CD8-positive, alpha-beta memory T cell (primary cell): Measurements from ENCODE around the gene CPXM2. TPM values are rescaled to one million over a fixed set of nuclear protein-coding genes. Genes with fewer than 3 reads are reported as not detected.
A peak's percentile ranks its signal among the peaks of the same experiment; 100 is the strongest.

Source experiments
- CTCF ChIA-PET: fragments of 350-600 bp; sonication (Branson Sonifier 250); formaldehyde crosslinking; loops from one replicate; lab custom pipeline; 2021; ENCODE audit warnings: antibody characterized with exemption; lab: Charles Lee
- POLR2A ChIA-PET: fragments of 350-600 bp; sonication (Branson Sonifier 250); formaldehyde crosslinking; loops from one replicate; lab custom pipeline; 2021; ENCODE audit warnings: antibody characterized with exemption; lab: Charles Lee
- DNase-seq, 5 donors: peaks; one replicate each; pipeline versions ENCODE4 v3.0.0 to v3.0.0-alpha.2; 2020 to 2022; ENCODE audit warnings: mixed read lengths in 1 of 5
- H3K27ac ChIP-seq: one replicate; pipeline ENCODE4 v1.7.0; 2013; ENCODE audit warnings: low read depth, mild to moderate bottlenecking, low read length, moderate library complexity
- H3K27me3 ChIP-seq: 2 replicates; pipeline ENCODE4 v1.7.0; 2013; ENCODE audit warnings: low read length, mild to moderate bottlenecking; ENCODE audit not compliant: insufficient read depth, poor library complexity, severe bottlenecking
- H3K36me3 ChIP-seq: 2 replicates; pipeline ENCODE4 v1.7.0; 2013; ENCODE audit warnings: mild to moderate bottlenecking, low read length, moderate library complexity; ENCODE audit not compliant: insufficient read depth
- H3K4me1 ChIP-seq: 2 replicates; pipeline ENCODE4 v1.7.0; 2013; ENCODE audit warnings: mild to moderate bottlenecking, low read length, moderate library complexity; ENCODE audit not compliant: insufficient read depth
- H3K4me3 ChIP-seq: 2 replicates; pipeline ENCODE4 v1.7.0; 2013; ENCODE audit warnings: mild to moderate bottlenecking, low read length
- H3K9me3 ChIP-seq: 2 replicates; pipeline ENCODE4 v1.7.0; 2013; ENCODE audit warnings: mild to moderate bottlenecking, low read length
- H3K27ac Mint-ChIP-seq, 8 donors: one replicate each; pipeline ENCODE4 v1.8.0; 2020 to 2021; ENCODE audit warnings: mixed read lengths in 8 of 8, mild to moderate bottlenecking in 6 of 8, inconsistent platforms in 3 of 8, moderate library complexity in 3 of 8
- H3K27me3 Mint-ChIP-seq, 2 donors: one replicate each; pipeline ENCODE4 v1.8.0; 2020 to 2021; ENCODE audit warnings: mixed read lengths in 2 of 2, mild to moderate bottlenecking in 1 of 2, moderate library complexity in 1 of 2
- H3K36me3 Mint-ChIP-seq, 3 donors: one replicate each; pipeline ENCODE4 v1.8.0; 2020 to 2021; ENCODE audit warnings: mixed read lengths in 3 of 3, inconsistent platforms in 1 of 3, mild to moderate bottlenecking in 1 of 3
- H3K4me1 Mint-ChIP-seq, 3 donors: one replicate each; pipeline ENCODE4 v1.8.0; 2020 to 2021; ENCODE audit warnings: mixed read lengths in 3 of 3, inconsistent platforms in 1 of 3, mild to moderate bottlenecking in 1 of 3
- H3K4me3 Mint-ChIP-seq, 7 donors: one replicate each; pipeline ENCODE4 v1.8.0; 2020 to 2021; ENCODE audit warnings: mixed read lengths in 7 of 7, mild to moderate bottlenecking in 6 of 7, moderate library complexity in 4 of 7, inconsistent platforms in 2 of 7
- H3K9me3 Mint-ChIP-seq, 5 donors: one replicate each; pipeline ENCODE4 v1.8.0; 2020 to 2022; ENCODE audit warnings: mixed read lengths in 5 of 5, mild to moderate bottlenecking in 3 of 5, moderate library complexity in 2 of 5, inconsistent platforms in 1 of 5
- polyA plus RNA-seq: library from polyadenylated mRNA; unstranded; fragments of 300-500 nt; fragmentation: Illumina TruSeq; gene quantifications from one replicate; pipeline ENCODE4 v1.2.3, GENCODE V29; 2021
- total RNA-seq, 2 experiments: library from RNA; stranded (reverse); gene quantifications; one replicate each; pipeline ENCODE4 v1.2.3, GENCODE V29; 2021

The CPXM2 gene
- total and polyA plus RNA-seq, 3 experiments from 2014 or later, result not detected

- CTCF ChIA-PET, result no interaction called here
Measured at GRCh38 chr10:123778719-123779517, 112.7 kb downstream of the CPXM2 start.

GRCh38 chr10:123777881-123778280 lies 113.7 kb downstream of the CPXM2 start:
- H3K4me3 Mint-ChIP-seq, result peak overlapping the region in 1 of 7 donors; percentile 33
- H3K27ac Mint-ChIP-seq, result no peak overlapping the region
- ChIA-PET CTCF (no interaction called here), POLR2A (no interaction called here)
- Histone ChIP-seq H3K4me1 (no peaks in the 10 kb centered on the region), H3K36me3 (no peaks in the 10 kb centered on the region), H3K27ac (no peak overlapping the region), H3K9me3 (peaks cover 9% of the 10 kb centered on the region), H3K27me3 (peaks cover 4% of the 10 kb centered on the region), H3K4me3 (no peak overlapping the region)
- H3K36me3 Mint-ChIP-seq, result peaks cover 0 to 2% (median 0%) of the 10 kb centered on the region in 3 donors
- peaks cover 0 to 11% (median 7%) of the 10 kb centered on the region in 5 donors for H3K9me3 Mint-ChIP-seq
- H3K4me1 Mint-ChIP-seq, result peaks cover 0 to 10% (median 2%) of the 10 kb centered on the region in 3 donors
- peaks cover 6 to 22% of the 10 kb centered on the region in 2 donors for H3K27me3 Mint-ChIP-seq
- no peak for DNase-seq

More at GRCh38 chr10:123778719-123779517, 112.7 kb downstream of the CPXM2 start:
- Mint-ChIP-seq H3K27ac (no peak overlapping the region), H3K4me3 (no peak overlapping the region), H3K36me3 (no peaks in the 10 kb centered on the region), H3K9me3 (peaks cover 0 to 6% (median 3%) of the 10 kb centered on the region in 5 donors), H3K27me3 (peaks cover 3 to 24% of the 10 kb centered on the region in 2 donors), H3K4me1 (peaks cover 0 to 4% (median 0%) of the 10 kb centered on the region in 3 donors)
- POLR2A ChIA-PET, result no interaction called here
- Histone ChIP-seq H3K27ac (no peak overlapping the region), H3K9me3 (no peaks in the 10 kb centered on the region), H3K4me3 (no peak overlapping the region), H3K36me3 (no peaks in the 10 kb centered on the region), H3K27me3 (peaks cover 4% of the 10 kb centered on the region), H3K4me1 (no peaks in the 10 kb centered on the region)
- DNase-seq, result no peak

- peaks cover 9 to 12% of the 10 kb centered on the region in 2 donors for H3K27me3 Mint-ChIP-seq
- H3K4me3 ChIP-seq, result no peak overlapping the region
- peaks cover 0 to 15% (median 5%) of the 10 kb centered on the region in 3 donors for H3K4me1 Mint-ChIP-seq
- no peak overlapping the region for H3K4me3 Mint-ChIP-seq
- ChIA-PET CTCF (no interaction called here), POLR2A (no interaction called here)
- H3K36me3 ChIP-seq, result no peaks in the 10 kb centered on the region
- no peak overlapping the region for H3K27ac Mint-ChIP-seq
- H3K27me3 ChIP-seq, result no peaks in the 10 kb centered on the region
- H3K4me1 ChIP-seq, result no peaks in the 10 kb centered on the region
- H3K9me3 Mint-ChIP-seq, result peaks cover 0 to 23% (median 13%) of the 10 kb centered on the region in 5 donors
- peaks cover 0 to 2% (median 0%) of the 10 kb centered on the region in 3 donors for H3K36me3 Mint-ChIP-seq
- peaks cover 21% of the 10 kb centered on the region for H3K9me3 ChIP-seq
- H3K27ac ChIP-seq, result no peak overlapping the region
- no peak for DNase-seq
Measured at GRCh38 chr10:123774132-123774742, 117.4 kb downstream of the CPXM2 start.

- no peaks in the 10 kb centered on the region for H3K27me3 ChIP-seq
- Mint-ChIP-seq H3K9me3 (peaks cover 0 to 21% (median 13%) of the 10 kb centered on the region in 5 donors), H3K27ac (peak overlapping the region; percentile 26 to 90 (median 80)), H3K36me3 (peaks cover 0 to 2% (median 0%) of the 10 kb centered on the region in 3 donors), H3K4me3 (peak overlapping the region in 4 of 7 donors; percentile 29 to 81 (median 74)), H3K27me3 (peaks cover 3 to 10% of the 10 kb centered on the region in 2 donors), H3K4me1 (peaks cover 0 to 15% (median 5%) of the 10 kb centered on the region in 3 donors)
- ChIA-PET CTCF (no interaction called here), POLR2A (no interaction called here)
- no peaks in the 10 kb centered on the region for H3K4me1 ChIP-seq
- no peak overlapping the region for H3K4me3 ChIP-seq
- peaks cover 21% of the 10 kb centered on the region for H3K9me3 ChIP-seq
- H3K36me3 ChIP-seq, result no peaks in the 10 kb centered on the region
- no peak overlapping the region for H3K27ac ChIP-seq
- peak in 2 of 5 donors; percentile 7 to 23 for DNase-seq
Measured at GRCh38 chr10:123772645-123773508, 118.7 kb downstream of the CPXM2 start.

GRCh38 chr10:123771877-123772644 lies 119.5 kb downstream of the CPXM2 start:
- H3K4me3 ChIP-seq, result no peak overlapping the region
- H3K4me1 Mint-ChIP-seq, result peaks cover 0 to 15% (median 5%) of the 10 kb centered on the region in 3 donors
- no peaks in the 10 kb centered on the region for H3K36me3 ChIP-seq
- H3K4me3 Mint-ChIP-seq, result peak overlapping the region in 2 of 7 donors; percentile 51 to 72
- no peaks in the 10 kb centered on the region for H3K4me1 ChIP-seq
- H3K27ac Mint-ChIP-seq, result peak overlapping the region in 5 of 8 donors; percentile 8 to 59 (median 50)
- peaks cover 21% of the 10 kb centered on the region for H3K9me3 ChIP-seq
- no peak overlapping the region for H3K27ac ChIP-seq
- peaks cover 0 to 2% (median 0%) of the 10 kb centered on the region in 3 donors for H3K36me3 Mint-ChIP-seq
- ChIA-PET POLR2A (no interaction called here), CTCF (no interaction called here)
- H3K27me3 Mint-ChIP-seq, result peaks cover 5 to 10% of the 10 kb centered on the region in 2 donors
- peak in 2 of 5 donors; percentile 7 to 21 for DNase-seq
- no peaks in the 10 kb centered on the region for H3K27me3 ChIP-seq
- peaks cover 0 to 21% (median 13%) of the 10 kb centered on the region in 5 donors for H3K9me3 Mint-ChIP-seq

GRCh38 chr10:123769647-123770046 lies 122.0 kb downstream of the CPXM2 start:
- Mint-ChIP-seq H3K27me3 (peaks cover 15 to 17% of the 10 kb centered on the region in 2 donors), H3K4me3 (no peak overlapping the region), H3K9me3 (peaks cover 0 to 18% (median 13%) of the 10 kb centered on the region in 5 donors), H3K27ac (no peak overlapping the region), H3K4me1 (peaks cover 0 to 11% (median 5%) of the 10 kb centered on the region in 3 donors), H3K36me3 (peaks cover 0 to 2% (median 0%) of the 10 kb centered on the region in 3 donors)
- no peak overlapping the region for H3K4me3 ChIP-seq
- H3K27ac ChIP-seq, result no peak overlapping the region
- H3K4me1 ChIP-seq, result no peaks in the 10 kb centered on the region
- H3K36me3 ChIP-seq, result no peaks in the 10 kb centered on the region
- no peak for DNase-seq
- H3K9me3 ChIP-seq, result peaks cover 21% of the 10 kb centered on the region
- CTCF ChIA-PET, result no interaction called here
- no peaks in the 10 kb centered on the region for H3K27me3 ChIP-seq
- POLR2A ChIA-PET, result no interaction called here

GRCh38 chr10:123766761-123767160 lies 124.8 kb downstream of the CPXM2 start:
- POLR2A ChIA-PET, result no interaction called here
- no peaks in the 10 kb centered on the region for H3K4me1 ChIP-seq
- DNase-seq, result no peak
- CTCF ChIA-PET, result no interaction called here
- no peak overlapping the region for H3K4me3 Mint-ChIP-seq
- peaks cover 5 to 17% of the 10 kb centered on the region in 2 donors for H3K27me3 Mint-ChIP-seq
- H3K27ac ChIP-seq, result no peak overlapping the region
- H3K36me3 Mint-ChIP-seq, result no peaks in the 10 kb centered on the region
- no peaks in the 10 kb centered on the region for H3K27me3 ChIP-seq
- H3K9me3 ChIP-seq, result peaks cover under 1% of the 10 kb centered on the region
- no peak overlapping the region for H3K27ac Mint-ChIP-seq
- no peaks in the 10 kb centered on the region for H3K36me3 ChIP-seq
- H3K4me3 ChIP-seq, result no peak overlapping the region
- peaks cover 0 to 8% (median 5%) of the 10 kb centered on the region in 5 donors for H3K9me3 Mint-ChIP-seq
- H3K4me1 Mint-ChIP-seq, result peaks cover 0 to 3% (median 0%) of the 10 kb centered on the region in 3 donors
